HG03064 (cell line): ENCODE measurements around the gene GAREM2.

Experiments
- ATAC-seq: cut with Tn5 transposase; IDR thresholded peaks from one replicate; pipeline ENCODE4 v1.9.1; 2021; ENCODE audit warnings: low read depth; ENCODE audit not compliant: unreplicated experiment

Gene GAREM2

GRCh38 chr2:26224095-26224494 lies 51.2 kb downstream of the GAREM2 start:
- no peak for ATAC-seq

GRCh38 chr2:26229595-26229994 lies 56.7 kb downstream of the GAREM2 start:
- no peak for ATAC-seq

GRCh38 chr2:26230806-26231205 lies 57.9 kb downstream of the GAREM2 start:
- ATAC-seq = no peak

GRCh38 chr2:26235089-26235488 lies 62.2 kb downstream of the GAREM2 start:
- ATAC-seq = no peak

DNA sequence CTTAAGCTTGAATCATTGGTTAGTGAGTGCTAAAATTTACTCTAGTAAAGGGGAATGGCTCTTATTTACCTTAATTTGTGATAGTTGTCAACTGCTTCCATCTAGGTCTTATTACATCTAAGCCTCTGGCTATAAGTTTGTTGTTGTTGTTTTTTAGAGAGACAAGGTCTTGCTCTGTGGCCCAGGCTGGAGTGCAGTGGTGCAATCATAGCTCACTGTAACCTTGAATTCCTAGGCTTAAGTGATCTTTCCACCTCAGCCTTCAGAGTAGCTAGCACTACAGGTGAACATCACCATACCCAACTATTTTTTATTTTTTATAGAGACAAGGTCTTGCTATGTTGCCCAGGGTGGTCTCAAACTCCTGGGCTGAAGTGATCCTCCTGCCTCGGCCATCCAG lies 65.0 kb downstream of the GAREM2 start:
- ATAC-seq = no peak

DNA sequence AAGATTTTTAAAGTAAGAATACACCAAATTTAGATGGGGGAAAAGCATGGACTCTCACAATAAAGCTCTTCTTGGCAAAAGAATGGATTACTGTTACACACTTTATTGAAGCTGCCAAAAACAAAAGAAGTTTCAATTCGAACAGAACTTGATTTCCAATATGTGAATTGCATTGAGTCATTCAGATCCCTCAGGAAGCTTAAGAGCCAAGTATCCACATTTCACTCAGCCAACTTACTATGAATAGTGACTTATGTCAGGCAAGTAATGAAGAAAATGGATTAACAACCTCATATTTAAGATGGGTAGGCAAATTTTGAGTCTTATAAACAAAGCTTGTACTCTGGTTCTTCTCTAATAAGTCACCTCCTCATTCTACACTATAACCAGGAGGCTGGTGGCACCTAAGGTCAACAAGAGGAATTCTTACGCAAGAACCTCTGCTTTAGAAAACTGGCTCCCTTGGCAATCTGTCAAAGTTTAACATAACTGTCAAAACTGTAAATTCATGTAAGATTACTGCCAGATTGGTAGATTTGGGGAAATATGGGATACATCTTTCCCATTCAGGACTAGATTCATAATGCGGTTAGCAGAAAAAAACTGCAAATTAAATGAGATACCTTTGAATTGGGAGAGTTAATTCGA lies 65.5 kb downstream of the GAREM2 start:
- ATAC-seq = no peak
